ENCODE measurements around the gene ARHGAP15. TPM values are rescaled to one million over a fixed set of nuclear protein-coding genes. Genes with fewer than 3 reads are reported as not detected.

The ARHGAP15 gene
- total RNA-seq, 1 donor from 2014 or later = 5.4 TPM

GRCh38 chr2:143204062-143204461 lies 74.8 kb downstream of the ARHGAP15 start:
- no peak for DNase-seq
- ATAC-seq (ENCODE audit: poor library complexity) = no peak
- intact Hi-C loops (cut with DNase I) = no loop called here

GRCh38 chr2:143205106-143205764 lies 76.0 kb downstream of the ARHGAP15 start:
- intact Hi-C loops (cut with DNase I) = no loop called here
- DNase-seq = no peak
- ATAC-seq (ENCODE audit: poor library complexity) = no peak

GRCh38 chr2:143209570-143210445 lies 80.6 kb downstream of the ARHGAP15 start:
- intact Hi-C loops (cut with DNase I) = no loop called here
- DNase-seq (no peak), ATAC-seq (ENCODE audit: poor library complexity) (no peak)

GRCh38 chr2:143210446-143210819 lies 81.2 kb downstream of the ARHGAP15 start:
- ATAC-seq (ENCODE audit: poor library complexity) (no peak), DNase-seq (no peak)
- intact Hi-C loops (cut with DNase I) = no loop called here

- ATAC-seq (ENCODE audit: poor library complexity) (no peak), DNase-seq (no peak)
- intact Hi-C loops (cut with DNase I) = no loop called here
Observed at GRCh38 chr2:143217512-143218115, 88.4 kb downstream of the ARHGAP15 start.

- no peak for ATAC-seq (ENCODE audit: poor library complexity)
- DNase-seq = no peak
- intact Hi-C loops (cut with DNase I) = no loop called here
Observed at GRCh38 chr2:143218621-143219020, 89.4 kb downstream of the ARHGAP15 start.

GRCh38 chr2:143219266-143219665 lies 90.0 kb downstream of the ARHGAP15 start:
- DNase-seq (no peak), ATAC-seq (ENCODE audit: poor library complexity) (no peak)
- intact Hi-C loops (cut with DNase I) = no loop called here

- intact Hi-C loops (cut with DNase I) = no loop called here
- ATAC-seq (ENCODE audit: poor library complexity) (no peak), DNase-seq (no peak)
Observed at GRCh38 chr2:143223556-143223955, 94.3 kb downstream of the ARHGAP15 start.

GRCh38 chr2:143225931-143226330 lies 96.7 kb downstream of the ARHGAP15 start:
- intact Hi-C loops (cut with DNase I) = no loop called here
- no peak for ATAC-seq (ENCODE audit: poor library complexity)
- no peak for DNase-seq

- DNase-seq (no peak), ATAC-seq (ENCODE audit: poor library complexity) (no peak)
- intact Hi-C loops (cut with DNase I) = no loop called here
Observed at GRCh38 chr2:143226714-143227541, 97.7 kb downstream of the ARHGAP15 start.

GRCh38 chr2:143229411-143229810 lies 100.2 kb downstream of the ARHGAP15 start:
- no peak for ATAC-seq (ENCODE audit: poor library complexity)
- no peak for DNase-seq
- intact Hi-C loops (cut with DNase I) = no loop called here

- DNase-seq (no peak), ATAC-seq (ENCODE audit: poor library complexity) (no peak)
- intact Hi-C loops (cut with DNase I) = no loop called here
Observed at GRCh38 chr2:143229952-143230351, 100.7 kb downstream of the ARHGAP15 start.

- ATAC-seq (ENCODE audit: poor library complexity) (no peak), DNase-seq (no peak)
- intact Hi-C loops (cut with DNase I) = no loop called here
Observed at GRCh38 chr2:143230506-143231253, 101.5 kb downstream of the ARHGAP15 start.

- DNase-seq = no peak
- ATAC-seq (ENCODE audit: poor library complexity) = no peak
- intact Hi-C loops (cut with DNase I) = no loop called here
Observed at GRCh38 chr2:143231254-143231645, 102.0 kb downstream of the ARHGAP15 start.

- intact Hi-C loops (cut with DNase I) = no loop called here
- DNase-seq (no peak), ATAC-seq (ENCODE audit: poor library complexity) (no peak)
Observed at GRCh38 chr2:143237146-143237777, 108.0 kb downstream of the ARHGAP15 start.

GRCh38 chr2:143241403-143242088 lies 112.3 kb downstream of the ARHGAP15 start:
- DNase-seq (no peak), ATAC-seq (ENCODE audit: poor library complexity) (no peak)
- intact Hi-C loops (cut with DNase I) = no loop called here

- ATAC-seq (ENCODE audit: poor library complexity) (no peak), DNase-seq (no peak)
- intact Hi-C loops (cut with DNase I) = no loop called here
Observed at GRCh38 chr2:143246246-143246645, 117.0 kb downstream of the ARHGAP15 start.

Data from Right ventricle myocardium superior (tissue), 1 donor.